HL-60 (cell line): ENCODE results near the gene MDFIC2.

Experiments
- CTCF ChIP-seq: IDR thresholded peaks from one replicate; pipeline ENCODE4 v1.5.1; 2011; ENCODE audit warnings: low read length, control low read depth, inconsistent platforms; ENCODE audit not compliant: insufficient read depth
- GABPA ChIP-seq: IDR thresholded peaks from 2 replicates; pipeline ENCODE4 v1.6.1; 2012; ENCODE audit warnings: low read depth
- POLR2AphosphoS5 ChIP-seq: IDR thresholded peaks from 2 replicates; pipeline ENCODE4 v1.6.1; 2012; ENCODE audit warnings: low read depth

DNA sequence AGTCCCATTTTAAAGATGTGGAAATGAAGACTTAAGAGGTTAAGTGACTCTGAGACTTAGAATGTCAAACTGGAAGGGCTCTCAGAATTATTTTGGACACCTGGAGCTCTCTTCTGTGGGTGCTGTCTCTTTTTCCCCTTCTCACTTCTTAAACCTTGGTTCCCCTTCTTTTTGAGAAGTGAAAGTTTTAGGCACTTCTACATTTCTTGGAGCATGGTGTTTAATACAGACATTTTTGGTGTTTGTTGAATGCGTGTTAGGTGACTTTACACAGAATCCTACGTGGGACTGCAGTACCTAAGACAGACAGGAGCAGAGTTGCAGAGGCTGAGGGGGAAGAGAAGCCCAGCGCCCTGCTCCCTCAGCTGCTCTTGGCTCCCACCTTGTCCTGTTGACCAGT lies 133.3 kb downstream of the MDFIC2 start:
- TF ChIP-seq CTCF (no peak), GABPA (no peak), POLR2AphosphoS5 (no peak)
